ENCODE measurements around the gene ASPDH. TPM values are rescaled to one million over a fixed set of nuclear protein-coding genes. Genes with fewer than 3 reads are reported as not detected.

The ASPDH gene
- total RNA-seq, 1 donor from 2014 or later: 0.62 TPM

GRCh38 chr19:50512999-50513745 lies 541 bp downstream of the ASPDH start:
- DNase-seq: no peak

- DNase-seq: no peak
Observed at GRCh38 chr19:50512112-50512998, 1.4 kb downstream of the ASPDH start.

- DNase-seq: peak; percentile 97
Observed at GRCh38 chr19:50511069-50511822, 2.5 kb downstream of the ASPDH start, which contains the start of gene JOSD2. JOSD2 (minus strand) TSS chr19:50511191; CDS start chr19:50510431, 760 bp downstream.

GRCh38 chr19:50510700-50511068 lies 3.0 kb downstream of the ASPDH start:
- no peak for DNase-seq

- no peak for DNase-seq
Observed at GRCh38 chr19:50510121-50510670, 3.5 kb downstream of the ASPDH start.

- no peak for DNase-seq
Observed at GRCh38 chr19:50509366-50509765, 4.3 kb downstream of the ASPDH start.

- no peak for DNase-seq
Observed at GRCh38 chr19:50508843-50509190, 4.9 kb downstream of the ASPDH start.

- DNase-seq: no peak
Observed at GRCh38 chr19:50507376-50507775, 6.3 kb downstream of the ASPDH start.

GRCh38 chr19:50506700-50507099 lies 7.0 kb downstream of the ASPDH start:
- DNase-seq: no peak

GRCh38 chr19:50505856-50506611 lies 7.7 kb downstream of the ASPDH start:
- DNase-seq: no peak

- no peak for DNase-seq
Observed at GRCh38 chr19:50501568-50502475, 11.9 kb downstream of the ASPDH start.

GRCh38 chr19:50501186-50501567 lies 12.5 kb downstream of the ASPDH start:
- no peak for DNase-seq

GRCh38 chr19:50500753-50501151 lies 13.0 kb downstream of the ASPDH start:
- no peak for DNase-seq

- peak; percentile 21 for DNase-seq
Observed at GRCh38 chr19:50500060-50500752, 13.5 kb downstream of the ASPDH start.

GRCh38 chr19:50498219-50499056 lies 15.3 kb downstream of the ASPDH start:
- no peak for DNase-seq

GRCh38 chr19:50497022-50497405 lies 16.7 kb downstream of the ASPDH start:
- no peak for DNase-seq

- peak; percentile 88 for DNase-seq
Observed at GRCh38 chr19:50496189-50497021, 17.3 kb downstream of the ASPDH start.

- DNase-seq: no peak
Observed at GRCh38 chr19:50495020-50495531, 18.6 kb downstream of the ASPDH start.

Measured in occipital lobe (tissue), 2 donors.